Astrocyte (in vitro differentiated cells and primary cell): ENCODE measurements around the gene DRICH1.

Experiments
- CTCF ChIP-seq: IDR thresholded peaks from 2 replicates; pipeline ENCODE4 v1.5.1; 2011; ENCODE audit warnings: low read depth, mild to moderate bottlenecking, inconsistent platforms, low read length, moderate library complexity; ENCODE audit not compliant: insufficient read depth
- EZH2 ChIP-seq: IDR thresholded peaks from 2 replicates; pipeline ENCODE4 v1.6.1; 2012; ENCODE audit warnings: mild to moderate bottlenecking, low read length, inconsistent platforms; ENCODE audit not compliant: insufficient read depth

- TF ChIP-seq CTCF (no peak), EZH2 (no peak)
Measured at GRCh38 chr22:23591846-23592245, 40.3 kb downstream of the DRICH1 start.
